HepG2 (cell line): ENCODE measurements around the gene GFER. TPM values are rescaled to one million over a fixed set of nuclear protein-coding genes. Genes with fewer than 3 reads are reported as not detected.

Experiments used
- ATAC-seq: fragments of 200-7000 bp; cut with Tn5 transposase; 3 replicates; pipeline ENCODE4 v1.9.1; 2020; ENCODE audit warnings: mild to moderate bottlenecking, moderate library complexity
- BruUV-seq: library from RNA; stranded (reverse); fragments of 400-500 nt; replicated peaks from 2 replicates; lab custom pipeline; 2021; lab: Mats Ljungman, UMichigan
- CTCF ChIA-PET: fragments of 300-600 bp; formaldehyde crosslinking; extraction: SDS; loops from one replicate; lab custom pipeline; 2021; ENCODE audit warnings: low total read pairs, inconsistent platforms, low intra/inter-chr PET ratio; lab: Yijun Ruan, JAX
- POLR2A ChIA-PET: fragments of 350-600 bp; sonication (Branson Sonifier 250); formaldehyde crosslinking; loops from one replicate; lab custom pipeline; 2020; ENCODE audit warnings: antibody characterized with exemption, inconsistent platforms; lab: Yijun Ruan, JAX
- DNase-seq: peaks from one replicate; pipeline ENCODE4 v3.0.0-alpha.2; 2015; ENCODE audit warnings: low spot score
- FAIRE-seq: peaks from 3 replicates; lab custom pipeline; 2011; peaks lifted over from hg19 to GRCh38; lab: Jason Lieb, UNC
- H2AFZ ChIP-seq: one replicate; pipeline ENCODE4 v1.6.1; 2011; ENCODE audit warnings: low read length, inconsistent platforms
- H3K27ac ChIP-seq: fragments of 300-600 bp; 3 replicates; pipeline ENCODE4 v1.8.0; 2011; ENCODE audit warnings: mixed run types, mild to moderate bottlenecking, mixed read lengths, low read length, inconsistent platforms; ENCODE audit not compliant: insufficient read depth; ENCODE audit errors: extremely low read length
- H3K27me3 ChIP-seq, 2 experiments: fragments of 200-600 bp in 1 of 2; 2 replicates in 1 of 2; 3 replicates in 1 of 2; pipeline versions ENCODE4 v1.6.0 to v1.8.0; 2011; ENCODE audit warnings: low read length in 2 of 2, mild to moderate bottlenecking in 2 of 2, moderate library complexity in 2 of 2, inconsistent platforms in 1 of 2; ENCODE audit not compliant: insufficient read depth in 2 of 2, control insufficient read depth in 1 of 2
- H3K36me3 ChIP-seq, 2 experiments: fragments of 200-600 bp in 1 of 2; replicated peaks in 1 of 2; 2 replicates in 1 of 2; 3 replicates in 1 of 2; pipeline versions ENCODE4 v1.5.1 to v1.8.0; 2011; ENCODE audit warnings: low read length in 2 of 2, inconsistent platforms in 1 of 2; ENCODE audit not compliant: insufficient read depth in 2 of 2, control insufficient read depth in 1 of 2
- H3K4me1 ChIP-seq: 2 replicates; pipeline ENCODE4 v1.5.1; 2012; ENCODE audit warnings: low read length, inconsistent platforms; ENCODE audit not compliant: insufficient read depth
- H3K4me2 ChIP-seq: 2 replicates; pipeline ENCODE4 v1.6.0; 2011; ENCODE audit warnings: low read depth, low read length, inconsistent platforms
- H3K4me3 ChIP-seq, 3 experiments: fragments of 200-600 bp in 1 of 3; sonication (generic), shearing (Covaris generic) in 1 of 3; replicated peaks in 1 of 3; 2 replicates each; pipeline ENCODE4 v1.5.1; 2011 to 2016; ENCODE audit warnings: low read length in 3 of 3, inconsistent platforms in 2 of 3, low read depth in 2 of 3, mild to moderate bottlenecking in 2 of 3, control low read depth in 1 of 3, mixed read lengths in 1 of 3; ENCODE audit not compliant: insufficient read depth in 1 of 3
- H3K79me2 ChIP-seq: one replicate; pipeline ENCODE4 v1.6.1; 2011; ENCODE audit warnings: low read length, inconsistent platforms; ENCODE audit not compliant: insufficient read depth
- H3K9ac ChIP-seq: 2 replicates; pipeline ENCODE4 v1.6.0; 2011; ENCODE audit warnings: mild to moderate bottlenecking, low read depth, low read length, inconsistent platforms; ENCODE audit not compliant: insufficient read depth
- H3K9me3 ChIP-seq: 2 replicates; pipeline ENCODE4 v1.5.1; 2012; ENCODE audit warnings: mild to moderate bottlenecking, low read length
- H4K20me1 ChIP-seq: 2 replicates; pipeline ENCODE4 v1.6.0; 2011; ENCODE audit warnings: inconsistent platforms, mild to moderate bottlenecking, low read length, moderate library complexity; ENCODE audit not compliant: insufficient read depth
- BHLHE40 ChIP-seq: IDR thresholded peaks from 2 replicates; pipeline ENCODE4 v1.6.1; 2011; ENCODE audit warnings: low read length, improper control_type of control experiment
- JDP2 ChIP-seq: sonication (generic); formaldehyde crosslinking; IDR thresholded peaks from 2 replicates; pipeline ENCODE4 v1.8.1; 2022; ENCODE audit warnings: missing genetic modification reagents, borderline replicate concordance
- MEF2D ChIP-seq: sonication (generic); formaldehyde crosslinking; IDR thresholded peaks from 2 replicates; pipeline ENCODE4 v1.5.1; 2020; ENCODE audit warnings: mild to moderate bottlenecking, missing genetic modification reagents
- MNT ChIP-seq: fragments of 450-650 bp; IDR thresholded peaks from 2 replicates; pipeline ENCODE4 v1.6.1; 2016
- NFIB ChIP-seq: sonication (generic); formaldehyde crosslinking; IDR thresholded peaks from 2 replicates; pipeline ENCODE4 v1.9.0; 2021; ENCODE audit warnings: missing genetic modification reagents, mild to moderate bottlenecking, borderline replicate concordance
- REPIN1 ChIP-seq: sonication (generic); formaldehyde crosslinking; IDR thresholded peaks from 2 replicates; pipeline ENCODE4 v1.8.0; 2022; ENCODE audit warnings: missing genetic modification reagents, low read depth, mild to moderate bottlenecking, borderline replicate concordance
- THAP7 ChIP-seq: sonication (generic); formaldehyde crosslinking; IDR thresholded peaks from 2 replicates; pipeline ENCODE4 v1.8.1; 2023; ENCODE audit warnings: mild to moderate bottlenecking, missing genetic modification reagents
- ZNF605 ChIP-seq: sonication (generic); formaldehyde crosslinking; IDR thresholded peaks from 2 replicates; pipeline ENCODE4 v1.8.0; 2022; ENCODE audit warnings: mild to moderate bottlenecking, missing genetic modification reagents
- ZSCAN21 ChIP-seq: sonication (generic); formaldehyde crosslinking; IDR thresholded peaks from 2 replicates; pipeline ENCODE4 v1.8.0; 2022; ENCODE audit warnings: mild to moderate bottlenecking, missing genetic modification reagents, moderate library complexity, borderline replicate concordance
- ZSCAN29 ChIP-seq: sonication (generic); formaldehyde crosslinking; conservative IDR thresholded peaks from 2 replicates; pipeline ENCODE4 v1.4.0; 2020; ENCODE audit warnings: mild to moderate bottlenecking, missing genetic modification reagents
- WGBS: methylation state at CpG from one replicate; pipeline ENCODE4 v1.1.6; 2017; ENCODE audit warnings: low lambda C conversion rate; 5-methylcytosine and 5-hydroxymethylcytosine counted together
- in situ Hi-C: cut with HindIII; loops from 2 replicates; pipeline ENCODE4 v1.10.0; 2017; ENCODE audit warnings: low pct_unique_long_range_greater_than_20kb; ENCODE audit not compliant: extremely low pct_ligation_motif_present
- intact Hi-C: fragments of 100-400 bp; cut with micrococcal nuclease; formaldehyde crosslinking; loops from one replicate; pipeline ENCODE4 v1.10.0; 2022; ENCODE audit not compliant: unreplicated experiment
- polyA plus RNA-seq, 8 experiments: library from polyadenylated mRNA; depleted of rRNA in 3 of 8; stranded (reverse) in 7 of 8; unstranded in 1 of 8; fragments of >200 nt; fragmentation: Illumina TruSeq in 4 of 8; extraction: Trizol in 4 of 8; gene quantifications; 2 replicates each; pipeline versions ENCODE4 v1.2.1 to v1.2.3, GENCODE V29; 2011 to 2016; ENCODE audit warnings: low read depth in 4 of 8, missing spikeins in 1 of 8, mixed read lengths in 1 of 8; ENCODE audit not compliant: insufficient read depth in 1 of 8
- total RNA-seq, 5 experiments: library from RNA; depleted of rRNA; stranded (reverse); fragments of >200 nt; fragmentation: Illumina TruSeq; extraction: Trizol; gene quantifications; 2 replicates each; pipeline ENCODE4 v1.2.3, GENCODE V29; 2016; ENCODE audit warnings: low read depth in 1 of 5
- TF ChIP-seq, protein P1 (sequence below): sonication (generic); formaldehyde crosslinking; IDR thresholded peaks from 2 replicates; pipeline ENCODE4 v1.5.1; 2020; ENCODE audit warnings: mild to moderate bottlenecking, missing genetic modification reagents, moderate library complexity
- TF ChIP-seq, protein P2 (sequence below): sonication (generic); formaldehyde crosslinking; IDR thresholded peaks from 2 replicates; pipeline ENCODE4 v1.5.0; 2020; ENCODE audit warnings: mild to moderate bottlenecking, missing genetic modification reagents

GFER gene
- total and polyA plus RNA-seq, 2 of the 13 experiments (the other 11 are each of a cell fraction or from before 2014, with no cell fraction given) = 28.6 to 71.7 TPM

DNA sequence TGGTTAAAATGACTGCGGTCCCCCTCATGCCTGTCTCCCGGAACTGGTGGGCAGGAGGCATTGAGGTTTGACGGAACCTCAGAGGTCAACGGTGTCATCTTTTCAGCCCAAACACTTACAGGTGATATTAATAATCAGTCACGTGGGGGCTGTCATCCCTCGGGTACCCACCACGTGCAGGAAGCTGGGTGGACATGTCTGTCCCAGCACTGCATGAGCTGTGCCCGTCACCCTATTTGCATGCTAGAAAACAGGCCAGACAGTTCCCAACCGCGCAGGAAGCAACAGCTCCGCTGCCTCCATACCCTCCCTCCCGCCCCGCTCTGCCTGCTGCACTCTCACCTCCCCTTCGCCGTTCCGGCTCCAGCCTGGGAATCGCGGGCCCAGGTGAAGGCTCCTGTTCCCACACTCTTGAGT, 7.2 kb downstream of the GFER start (continued):
- TF ChIP-seq, protein P1, sequence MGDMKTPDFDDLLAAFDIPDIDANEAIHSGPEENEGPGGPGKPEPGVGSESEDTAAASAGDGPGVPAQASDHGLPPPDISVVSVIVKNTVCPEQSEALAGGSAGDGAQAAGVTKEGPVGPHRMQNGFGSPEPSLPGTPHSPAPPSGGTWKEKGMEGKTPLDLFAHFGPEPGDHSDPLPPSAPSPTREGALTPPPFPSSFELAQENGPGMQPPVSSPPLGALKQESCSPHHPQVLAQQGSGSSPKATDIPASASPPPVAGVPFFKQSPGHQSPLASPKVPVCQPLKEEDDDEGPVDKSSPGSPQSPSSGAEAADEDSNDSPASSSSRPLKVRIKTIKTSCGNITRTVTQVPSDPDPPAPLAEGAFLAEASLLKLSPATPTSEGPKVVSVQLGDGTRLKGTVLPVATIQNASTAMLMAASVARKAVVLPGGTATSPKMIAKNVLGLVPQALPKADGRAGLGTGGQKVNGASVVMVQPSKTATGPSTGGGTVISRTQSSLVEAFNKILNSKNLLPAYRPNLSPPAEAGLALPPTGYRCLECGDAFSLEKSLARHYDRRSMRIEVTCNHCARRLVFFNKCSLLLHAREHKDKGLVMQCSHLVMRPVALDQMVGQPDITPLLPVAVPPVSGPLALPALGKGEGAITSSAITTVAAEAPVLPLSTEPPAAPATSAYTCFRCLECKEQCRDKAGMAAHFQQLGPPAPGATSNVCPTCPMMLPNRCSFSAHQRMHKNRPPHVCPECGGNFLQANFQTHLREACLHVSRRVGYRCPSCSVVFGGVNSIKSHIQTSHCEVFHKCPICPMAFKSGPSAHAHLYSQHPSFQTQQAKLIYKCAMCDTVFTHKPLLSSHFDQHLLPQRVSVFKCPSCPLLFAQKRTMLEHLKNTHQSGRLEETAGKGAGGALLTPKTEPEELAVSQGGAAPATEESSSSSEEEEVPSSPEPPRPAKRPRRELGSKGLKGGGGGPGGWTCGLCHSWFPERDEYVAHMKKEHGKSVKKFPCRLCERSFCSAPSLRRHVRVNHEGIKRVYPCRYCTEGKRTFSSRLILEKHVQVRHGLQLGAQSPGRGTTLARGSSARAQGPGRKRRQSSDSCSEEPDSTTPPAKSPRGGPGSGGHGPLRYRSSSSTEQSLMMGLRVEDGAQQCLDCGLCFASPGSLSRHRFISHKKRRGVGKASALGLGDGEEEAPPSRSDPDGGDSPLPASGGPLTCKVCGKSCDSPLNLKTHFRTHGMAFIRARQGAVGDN = peak; percentile 53
- TF ChIP-seq MEF2D (CRISPR knock-in tag) = 0 out of 2 replicates have a peak, but pooled peaks have one; percentile 37
- 0 out of 2 replicates have a peak, but pooled peaks have one; percentile 28 for TF ChIP-seq ZNF605
- TF ChIP-seq MNT = peak; percentile 96
- TF ChIP-seq BHLHE40 = 0 out of 2 replicates have a peak, but pooled peaks have one; percentile 19
- no peak for TF ChIP-seq NFIB (CRISPR knock-in tag)

DNA sequence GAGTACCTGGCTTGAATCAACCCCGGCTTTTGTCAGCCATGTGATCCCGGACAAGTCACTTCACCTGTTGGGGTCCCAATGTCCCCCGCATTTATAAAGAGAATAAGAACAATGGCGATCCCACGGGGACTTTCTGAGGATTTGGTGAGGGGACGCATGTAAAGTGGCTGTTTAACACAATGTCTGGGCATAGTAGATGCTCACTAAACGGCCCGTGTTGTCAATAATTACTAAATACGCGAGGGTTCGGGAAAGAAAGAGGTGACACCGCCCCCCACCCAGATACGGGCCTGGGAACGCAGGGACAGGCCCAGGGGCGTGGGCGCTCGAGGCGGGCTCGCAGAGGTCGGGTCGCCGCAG, 7.6 kb downstream of the GFER start:
- Histone ChIP-seq H3K4me1 (peaks cover 52% of the 10 kb centered on the region), H3K4me2 (peak overlapping the region; percentile 95), H3K79me2 (no peaks in the 10 kb centered on the region), H3K27me3 (peaks cover 0 to 8% of the 10 kb centered on the region in 2 experiments; a peak in 2 of 5 replicates), H3K27ac (no peak overlapping the region), H4K20me1 (no peaks in the 10 kb centered on the region), H3K36me3 (peaks cover 2 to 5% of the 10 kb centered on the region in 2 experiments; a peak in 3 of 5 replicates), H2AFZ (no peak overlapping the region), H3K9me3 (no peaks in the 10 kb centered on the region), H3K9ac (no peak overlapping the region), H3K4me3 (peak overlapping the region in 1 of 3 experiments; percentile 82; a peak in 2 of 6 replicates)
- BruUV-seq = no TSS peak
- DNase-seq = no peak
- 92% methylated on average over 22 of the region's 22 CpGs for WGBS
- no peak for FAIRE-seq
- ChIA-PET POLR2A (interaction anchor here (0.7 to 2.6 kb wide), 5 partner anchors 20 to 164 kb away, joined by 3 to 16 read pairs (median 9); partner anchors contain the start of genes RPS2, TBL3 and TRAF7), CTCF (no interaction called here)
- TF ChIP-seq ZSCAN29 (CRISPR knock-in tag) (no peak), JDP2 (no peak), REPIN1 (no peak), ZSCAN21 (CRISPR knock-in tag) (0 out of 2 replicates have a peak, but pooled peaks have one; percentile 7), THAP7 (CRISPR knock-in tag) (no peak)
- TF ChIP-seq, protein P2, sequence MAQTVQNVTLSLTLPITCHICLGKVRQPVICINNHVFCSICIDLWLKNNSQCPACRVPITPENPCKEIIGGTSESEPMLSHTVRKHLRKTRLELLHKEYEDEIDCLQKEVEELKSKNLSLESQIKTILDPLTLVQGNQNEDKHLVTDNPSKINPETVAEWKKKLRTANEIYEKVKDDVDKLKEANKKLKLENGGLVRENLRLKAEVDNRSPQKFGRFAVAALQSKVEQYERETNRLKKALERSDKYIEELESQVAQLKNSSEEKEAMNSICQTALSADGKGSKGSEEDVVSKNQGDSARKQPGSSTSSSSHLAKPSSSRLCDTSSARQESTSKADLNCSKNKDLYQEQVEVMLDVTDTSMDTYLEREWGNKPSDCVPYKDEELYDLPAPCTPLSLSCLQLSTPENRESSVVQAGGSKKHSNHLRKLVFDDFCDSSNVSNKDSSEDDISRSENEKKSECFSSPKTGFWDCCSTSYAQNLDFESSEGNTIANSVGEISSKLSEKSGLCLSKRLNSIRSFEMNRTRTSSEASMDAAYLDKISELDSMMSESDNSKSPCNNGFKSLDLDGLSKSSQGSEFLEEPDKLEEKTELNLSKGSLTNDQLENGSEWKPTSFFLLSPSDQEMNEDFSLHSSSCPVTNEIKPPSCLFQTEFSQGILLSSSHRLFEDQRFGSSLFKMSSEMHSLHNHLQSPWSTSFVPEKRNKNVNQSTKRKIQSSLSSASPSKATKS = no peak
- ATAC-seq = no peak
- in situ Hi-C loops = no loop called here
- intact Hi-C loops = no loop called here
